ENCODE measurements around the gene IL1RL2. TPM values are rescaled to one million over a fixed set of nuclear protein-coding genes. Genes with fewer than 3 reads are reported as not detected.

Gene IL1RL2
- total and polyA plus RNA-seq, 2 of the 4 experiments (the other 2 are of a cell fraction) = 0.09 to 0.36 TPM

GRCh38 chr2:102194609-102195268 is 7.9 kb downstream of the IL1RL2 start:
- no peak overlapping the region for H3K4me2 ChIP-seq (ENCODE audit: low read depth, low read length)
- H3K9me3 ChIP-seq (ENCODE audit: control insufficient read depth, insufficient read depth, low read length) = no peaks in the 10 kb centered on the region
- dilution Hi-C loops (cut with HindIII; ENCODE audit: low sequenced_read_pairs, unreplicated experiment) (no loop called here), intact Hi-C loops (cut with micrococcal nuclease) (no loop called here), in situ Hi-C loops (cut with MboI; ENCODE audit: low sequenced_read_pairs) (no loop called here)
- ChIA-PET CTCF (interaction anchor here (0.9 kb wide), 1 partner anchor 29 kb away, joined by 3 read pairs; no protein-coding TSS in a partner anchor), POLR2A (ENCODE audit: unreplicated experiment) (no interaction called here)
- H3K56ac ChIP-seq (ENCODE audit: extremely low read depth, insufficient read depth, low read length) = no peak overlapping the region
- H3K23ac ChIP-seq (ENCODE audit: low read depth, low read length) = no peak overlapping the region
- H3K4me3 ChIP-seq (ENCODE audit: insufficient read depth, low read depth, low read length) = no peak overlapping the region
- TF ChIP-seq CTCF (conservative IDR thresholded peaks at IDR 0.05; ENCODE audit: low read depth, low read length) (no peak), CEBPB (IDR thresholded peaks at IDR 0.05; ENCODE audit: low read depth, low read length) (peak; percentile 26; the same call in 1 of the 2 replicates), POLR2A (IDR thresholded peaks at IDR 0.05; ENCODE audit: low read depth, low read length) (no peak)
- no TSS peak for BruUV-seq (replicated peaks)
- no peak for ATAC-seq (ENCODE audit: low read depth)
- H2BK20ac ChIP-seq (ENCODE audit: low read depth, low read length) = no peak overlapping the region
- DNase-seq = no peak
- no peak overlapping the region for H4K91ac ChIP-seq (ENCODE audit: insufficient read depth, low read depth, low read length)
- H2BK5ac ChIP-seq (ENCODE audit: low read depth, low read length, poor library complexity, severe bottlenecking) = no peak overlapping the region
- H3K79me1 ChIP-seq (ENCODE audit: low read depth in 1 of 2, low read length in 2 of 2) = no peaks in the 10 kb centered on the region
- H3K27ac ChIP-seq (ENCODE audit: insufficient read depth, low read length) = no peak overlapping the region
- no peak overlapping the region for H2BK120ac ChIP-seq (ENCODE audit: low read depth, low read length)
- H3K14ac ChIP-seq (replicated peaks; ENCODE audit: low read depth, low read length) = no peak overlapping the region
- no peak overlapping the region for H4K8ac ChIP-seq (ENCODE audit: low read depth in 2 of 2, low read length in 2 of 2)
- no peaks in the 10 kb centered on the region; the same call in 1 of the 2 replicates for H3K27me3 ChIP-seq (ENCODE audit: control insufficient read depth, insufficient read depth, low read length)
- no peak overlapping the region for H2AK9ac ChIP-seq (replicated peaks; ENCODE audit: low read depth, low read length, poor library complexity)
- no peak overlapping the region for H3K4ac ChIP-seq (ENCODE audit: low read depth, low read length)
- H3K9ac ChIP-seq (ENCODE audit: low read depth, low read length) = no peak overlapping the region
- H3K9me1 ChIP-seq (ENCODE audit: insufficient read depth, low read length) = no peaks in the 10 kb centered on the region
- H3K4me1 ChIP-seq (ENCODE audit: control insufficient read depth, insufficient read depth, low read length) = peaks cover 3% of the 10 kb centered on the region; the same call in 1 of the 2 replicates
- no CpG with 5 or more reads among the region's 5 CpGs for WGBS, 2 experiments (ENCODE audit: extremely low coverage in 2 of 2, insufficient read length in 1 of 2)
- H3K36me3 ChIP-seq (ENCODE audit: control insufficient read depth, insufficient read depth, low read length) = no peaks in the 10 kb centered on the region
- no peak overlapping the region for H2BK15ac ChIP-seq (ENCODE audit: low read depth, low read length)
- H2AFZ ChIP-seq (replicated peaks; ENCODE audit: low read length, poor library complexity) = no peak overlapping the region
- no peak overlapping the region for H2AK5ac ChIP-seq (ENCODE audit: low read depth, low read length)
- no peaks in the 10 kb centered on the region for H4K20me1 ChIP-seq (ENCODE audit: insufficient read depth, low read length)
- no peak overlapping the region for H3K18ac ChIP-seq (ENCODE audit: low read depth, low read length)
- H4K5ac ChIP-seq (ENCODE audit: low read depth, low read length) = no peak overlapping the region

Measured in IMR-90 (cell line).